ENCODE measurements around the gene PLBD2.

- TF ChIP-seq CTCF (IDR thresholded peaks at IDR 0.05; ENCODE audit: low read depth, low read length, missing input control), result no peak
- TF ChIP-seq FOXA1 (IDR thresholded peaks at IDR 0.05), result no peak
- no peak for TF ChIP-seq GABPA (IDR thresholded peaks at IDR 0.05 in 1 of 2, conservative IDR thresholded peaks at IDR 0.05 in 1 of 2)
- TF ChIP-seq REST (IDR thresholded peaks at IDR 0.05), result no peak
- TF ChIP-seq YY1 (IDR thresholded peaks at IDR 0.05), result no peak
- no peak for TF ChIP-seq MAX (IDR thresholded peaks at IDR 0.05)
- TF ChIP-seq TAF1 (conservative IDR thresholded peaks at IDR 0.05), result no peak
- TF ChIP-seq HNF4G (IDR thresholded peaks at IDR 0.05), result no peak
- no peak for TF ChIP-seq NR2F2 (IDR thresholded peaks at IDR 0.05)
- TF ChIP-seq RAD21 (IDR thresholded peaks at IDR 0.05), result no peak
- TF ChIP-seq ATF3 (IDR thresholded peaks at IDR 0.05), result no peak
Measured at GRCh38 chr12:113369391-113369985, 11.1 kb downstream of the PLBD2 start.
